GM23338 (cell line): ENCODE data around the gene VSTM2L. TPM values are rescaled to one million over a fixed set of nuclear protein-coding genes. Genes with fewer than 3 reads are reported as not detected.
A peak's percentile ranks its signal among the peaks of the same experiment; 100 is the strongest.

Experiments used
- ATAC-seq: fragments of 200-7000 bp; cut with Tn5 transposase; 3 replicates; pipeline ENCODE4 v1.9.1; 2020
- DNase-seq: peaks from one replicate; pipeline ENCODE4 v3.0.0-alpha.2; 2015; ENCODE audit warnings: low spot score
- H2AFZ ChIP-seq: fragments of 200-600 bp; sonication (generic); 2 replicates; pipeline ENCODE4 v1.8.0; 2016; ENCODE audit warnings: antibody characterized with exemption, mild to moderate bottlenecking, moderate library complexity
- H3F3A ChIP-seq: fragments of 200-600 bp; sonication (generic); replicated peaks from 2 replicates; pipeline ENCODE4 v1.8.0; 2017; ENCODE audit warnings: antibody characterized with exemption, mixed run types, low read depth
- H3K27ac ChIP-seq: fragments of 200-600 bp; sonication (generic); 2 replicates; pipeline ENCODE4 v1.6.1; 2016; ENCODE audit warnings: low read depth
- H3K27me3 ChIP-seq: fragments of 200-600 bp; sonication (generic); 2 replicates; pipeline ENCODE4 v1.8.0; 2016; ENCODE audit warnings: mild to moderate bottlenecking, mixed run types, moderate library complexity; ENCODE audit not compliant: insufficient read depth
- H3K36me3 ChIP-seq: fragments of 200-600 bp; sonication (generic); 2 replicates; pipeline ENCODE4 v1.8.0; 2016; ENCODE audit warnings: mild to moderate bottlenecking; ENCODE audit not compliant: insufficient read depth
- H3K4me1 ChIP-seq: fragments of 200-600 bp; sonication (generic); 2 replicates; pipeline ENCODE4 v1.8.0; 2016; ENCODE audit warnings: mild to moderate bottlenecking, moderate library complexity; ENCODE audit not compliant: insufficient read depth
- H3K4me2 ChIP-seq: fragments of 200-600 bp; sonication (generic); 2 replicates; pipeline ENCODE4 v1.7.1; 2017; ENCODE audit warnings: mixed run types
- H3K4me3 ChIP-seq: fragments of 200-600 bp; sonication (generic); 2 replicates; pipeline ENCODE4 v1.6.1; 2016; ENCODE audit warnings: mixed run types
- H3K79me2 ChIP-seq: fragments of 200-600 bp; sonication (generic); replicated peaks from 2 replicates; pipeline ENCODE4 v1.8.0; 2017; ENCODE audit warnings: mild to moderate bottlenecking; ENCODE audit not compliant: insufficient read depth
- H3K9me2 ChIP-seq: fragments of 200-600 bp; sonication (generic); 2 replicates; pipeline ENCODE4 v1.8.0; 2017; ENCODE audit not compliant: insufficient read depth
- H4K20me1 ChIP-seq: fragments of 200-600 bp; sonication (generic); replicated peaks from 2 replicates; pipeline ENCODE4 v1.8.0; 2017; ENCODE audit warnings: mild to moderate bottlenecking; ENCODE audit not compliant: insufficient read depth
- H3K27ac Mint-ChIP-seq: 2 replicates; pipeline ENCODE4 v1.8.0; 2020; ENCODE audit warnings: inconsistent platforms, mild to moderate bottlenecking, moderate library complexity, mixed read lengths
- H3K27me3 Mint-ChIP-seq: 3 replicates; pipeline ENCODE4 v1.8.0; 2022; ENCODE audit warnings: low read depth, mild to moderate bottlenecking, moderate library complexity, mixed read lengths, inconsistent platforms; ENCODE audit not compliant: insufficient read depth, poor library complexity
- H3K36me3 Mint-ChIP-seq: 3 replicates; pipeline ENCODE4 v1.8.0; 2021; ENCODE audit warnings: low read depth, mild to moderate bottlenecking, inconsistent platforms, moderate library complexity, mixed read lengths
- H3K4me1 Mint-ChIP-seq: 3 replicates; pipeline ENCODE4 v1.8.0; 2020; ENCODE audit warnings: mild to moderate bottlenecking, inconsistent platforms, mixed read lengths
- H3K4me3 Mint-ChIP-seq: 3 replicates; pipeline ENCODE4 v1.8.0; 2021; ENCODE audit warnings: moderate library complexity, mild to moderate bottlenecking, inconsistent platforms, mixed read lengths
- H3K9me3 Mint-ChIP-seq: 3 replicates; pipeline ENCODE4 v1.8.0; 2020; ENCODE audit warnings: moderate library complexity, mild to moderate bottlenecking, inconsistent platforms, mixed read lengths
- CREB1 ChIP-seq: fragments of 250-450 bp; sonication (Bioruptor Pico); IDR thresholded peaks from 2 replicates; pipeline ENCODE4 v1.5.0; 2020; ENCODE audit warnings: low read depth, mild to moderate bottlenecking, moderate library complexity
- CTCF ChIP-seq, 2 experiments: fragments of 200-600 bp in 1 of 2; sonication (generic) in 1 of 2; conservative IDR thresholded peaks; 2 replicates each; pipeline versions ENCODE4 v1.5.1 to v1.6.1; 2016 to 2017; ENCODE audit warnings: antibody characterized with exemption in 2 of 2, low read depth in 2 of 2, mild to moderate bottlenecking in 2 of 2, moderate library complexity in 1 of 2
- ZNF114 ChIP-seq: fragments of 250-450 bp; sonication (Bioruptor Pico); IDR thresholded peaks from 2 replicates; pipeline ENCODE4 v1.5.0; 2020; ENCODE audit warnings: mild to moderate bottlenecking, moderate library complexity
- ZNF462 ChIP-seq: fragments of 250-450 bp; sonication (Bioruptor Pico); IDR thresholded peaks from 2 replicates; pipeline ENCODE4 v1.5.0; 2020; ENCODE audit warnings: mild to moderate bottlenecking, moderate library complexity
- polyA plus RNA-seq: library from polyadenylated mRNA; unstranded; fragments of >200 nt; fragmentation: Nextera tagmentation; extraction: Ambion mirVana; gene quantifications from 2 replicates; pipeline ENCODE4 v1.2.1, GENCODE V29; 2016
- total RNA-seq: library from RNA; depleted of rRNA; stranded (reverse); fragments of >200 nt; shearing (Covaris generic); gene quantifications from 2 replicates; pipeline ENCODE4 v1.2.3, GENCODE V29; 2014

The VSTM2L gene
- total and polyA plus RNA-seq, 2 experiments from 2014 or later, result 0.60 to 1.9 TPM

GRCh38 chr20:37992802-37993409, 90.0 kb downstream of the VSTM2L start:
- Mint-ChIP-seq H3K27me3 (peaks cover 2% of the 10 kb centered on the region), H3K27ac (no peak overlapping the region), H3K4me3 (no peak overlapping the region), H3K4me1 (peaks cover 13% of the 10 kb centered on the region; the same call in 2 of the 3 replicates), H3K9me3 (no peaks in the 10 kb centered on the region), H3K36me3 (peaks cover 54% of the 10 kb centered on the region)
- Histone ChIP-seq H3K36me3 (peaks cover 22% of the 10 kb centered on the region), H3K79me2 (no peaks in the 10 kb centered on the region), H3K27me3 (no peaks in the 10 kb centered on the region), H2AFZ (no peak overlapping the region), H3K4me3 (no peak overlapping the region), H3K9me2 (no peaks in the 10 kb centered on the region), H3K27ac (no peak overlapping the region), H3K4me1 (peaks cover 5% of the 10 kb centered on the region; the same call in 1 of the 2 replicates), H3K4me2 (no peak overlapping the region), H3F3A (no peaks in the 10 kb centered on the region), H4K20me1 (peaks cover 8% of the 10 kb centered on the region)
- TF ChIP-seq CTCF (conservative IDR thresholded peaks at IDR 0.05; ENCODE audit: low read depth in 2 of 2) (peak; percentile 49 to 59), ZNF462 (no peak)
- ATAC-seq (peak; percentile 43), DNase-seq (peak; percentile 46)

DNA sequence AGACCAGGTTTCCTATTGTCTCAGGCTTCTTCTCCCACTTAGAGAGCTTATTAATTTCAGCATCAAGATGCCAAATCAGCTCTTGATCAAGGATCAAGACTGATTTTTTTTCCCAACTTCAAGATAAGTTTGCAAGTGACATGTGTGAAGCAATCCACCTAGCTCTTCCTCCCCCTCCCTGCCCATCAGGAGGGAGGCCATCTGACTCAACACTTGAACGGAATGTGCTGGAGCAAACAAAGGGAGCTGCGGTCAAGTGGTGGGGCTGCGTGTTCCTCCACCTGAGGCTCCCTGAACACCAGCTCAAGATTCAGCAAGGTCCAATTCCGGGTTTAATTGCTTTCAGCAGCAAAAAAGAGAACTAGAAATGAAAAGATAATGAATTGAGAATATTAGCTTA, 91.6 kb downstream of the VSTM2L start:
- peaks cover 38% of the 10 kb centered on the region for H3K36me3 ChIP-seq
- no peak overlapping the region for H3K27ac ChIP-seq
- H4K20me1 ChIP-seq, result peaks cover 14% of the 10 kb centered on the region
- DNase-seq (no peak), ATAC-seq (no peak)
- 0 out of 2 replicates have a peak overlapping the region, but pooled peaks have one; percentile 40 for H3K27ac Mint-ChIP-seq
- H3K9me2 ChIP-seq, result no peaks in the 10 kb centered on the region
- H3K36me3 Mint-ChIP-seq, result peaks cover 60% of the 10 kb centered on the region
- H3K27me3 ChIP-seq, result no peaks in the 10 kb centered on the region
- H3F3A ChIP-seq, result no peaks in the 10 kb centered on the region
- H3K9me3 Mint-ChIP-seq, result no peaks in the 10 kb centered on the region
- no peak overlapping the region for H3K4me3 ChIP-seq
- H3K4me1 ChIP-seq, result peaks cover 5% of the 10 kb centered on the region; the same call in 1 of the 2 replicates
- H3K79me2 ChIP-seq, result no peaks in the 10 kb centered on the region
- H3K4me3 Mint-ChIP-seq, result no peak overlapping the region
- no peak overlapping the region for H2AFZ ChIP-seq
- H3K4me1 Mint-ChIP-seq, result peaks cover 13% of the 10 kb centered on the region; the same call in 2 of the 3 replicates
- H3K27me3 Mint-ChIP-seq, result no peaks in the 10 kb centered on the region
- H3K4me2 ChIP-seq, result no peak overlapping the region
- TF ChIP-seq ZNF114 (CRISPR knock-in tag) (no peak), CREB1 (CRISPR knock-in tag) (no peak), CTCF (conservative IDR thresholded peaks at IDR 0.05; ENCODE audit: low read depth in 2 of 2) (no peak)
